ENCODE data around the gene CENPU. TPM values are rescaled to one million over a fixed set of nuclear protein-coding genes. Genes with fewer than 3 reads are reported as not detected.

The CENPU gene
- total RNA-seq, 1 experiment from 2014 or later = 31.3 TPM

DNA sequence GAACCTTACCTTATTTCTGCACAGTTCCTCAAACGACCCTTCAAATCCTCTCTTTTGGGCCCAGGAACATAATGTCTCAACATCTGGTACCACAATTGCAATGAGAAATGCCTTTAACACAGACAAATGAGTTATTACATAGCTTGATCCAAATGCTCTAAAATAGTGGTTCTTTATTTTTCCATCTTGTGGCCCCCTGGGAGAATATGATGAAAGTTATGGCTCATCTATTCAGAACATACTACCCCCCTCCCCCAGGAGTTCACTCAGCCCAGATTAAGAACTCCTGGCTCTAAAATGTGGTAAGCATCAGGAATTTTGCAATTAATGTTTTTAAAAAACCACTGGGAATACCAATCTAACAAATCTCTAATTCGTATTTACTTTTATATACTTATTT, 23.9 kb upstream of the CENPU start:
- no peaks in the 10 kb centered on the region for H3K9me2 ChIP-seq (replicated peaks; ENCODE audit: insufficient read depth, low read length)
- no peaks in the 10 kb centered on the region for H4K20me1 ChIP-seq (ENCODE audit: insufficient read depth, low read depth, low read length)
- H3K27me3 ChIP-seq (ENCODE audit: low read length) = no peaks in the 10 kb centered on the region
- no peak overlapping the region for H3K27ac ChIP-seq (ENCODE audit: low read length)
- no peak overlapping the region for H3K4me3 ChIP-seq (ENCODE audit: low read length)
- no peak overlapping the region for H3K4me2 ChIP-seq (ENCODE audit: low read depth, low read length, poor library complexity, severe bottlenecking)
- H3K9ac ChIP-seq (ENCODE audit: low read length) = no peak overlapping the region
- H3K9me3 ChIP-seq (ENCODE audit: low read length) = no peaks in the 10 kb centered on the region
- no peaks in the 10 kb centered on the region for H3K36me3 ChIP-seq (ENCODE audit: insufficient read depth, low read length)
- H3K79me2 ChIP-seq (ENCODE audit: low read length) = no peaks in the 10 kb centered on the region
- no peak overlapping the region for H2AFZ ChIP-seq (ENCODE audit: low read length)
- H3K4me1 ChIP-seq (ENCODE audit: low read length) = no peaks in the 10 kb centered on the region
- no peak for DNase-seq

DNA sequence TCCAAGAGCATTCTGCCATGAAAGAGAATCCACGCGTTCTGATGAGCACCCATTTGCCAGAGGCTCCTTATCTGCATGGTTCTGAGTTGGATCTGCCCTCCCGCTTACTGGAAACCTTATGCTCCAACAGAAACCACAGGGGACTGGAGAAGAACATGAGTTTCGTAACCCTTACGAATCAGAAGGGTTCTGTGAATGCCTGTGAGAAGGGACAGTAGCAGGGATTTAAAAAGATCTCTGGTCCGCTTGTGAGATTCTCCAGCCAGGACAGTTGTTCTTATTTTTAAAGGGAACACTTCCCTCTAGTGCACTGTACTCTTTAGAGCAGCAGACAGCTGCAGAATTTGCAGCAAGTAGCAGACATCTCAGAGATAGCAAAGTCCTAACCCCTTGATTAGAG, 22.5 kb upstream of the CENPU start:
- Histone ChIP-seq H3K9me3 (ENCODE audit: low read length) (no peaks in the 10 kb centered on the region), H3K36me3 (ENCODE audit: insufficient read depth, low read length) (no peaks in the 10 kb centered on the region), H3K4me3 (ENCODE audit: low read length) (no peak overlapping the region), H2AFZ (ENCODE audit: low read length) (no peak overlapping the region), H3K79me2 (ENCODE audit: low read length) (no peaks in the 10 kb centered on the region), H3K9ac (ENCODE audit: low read length) (no peak overlapping the region), H3K4me2 (ENCODE audit: low read depth, low read length, poor library complexity, severe bottlenecking) (no peak overlapping the region), H3K4me1 (ENCODE audit: low read length) (no peaks in the 10 kb centered on the region), H3K27ac (ENCODE audit: low read length) (no peak overlapping the region), H3K27me3 (ENCODE audit: low read length) (no peaks in the 10 kb centered on the region), H3K9me2 (replicated peaks; ENCODE audit: insufficient read depth, low read length) (no peaks in the 10 kb centered on the region), H4K20me1 (ENCODE audit: insufficient read depth, low read depth, low read length) (no peaks in the 10 kb centered on the region)
- no peak for DNase-seq

- no peaks in the 10 kb centered on the region for H3K27me3 ChIP-seq (ENCODE audit: low read length)
- H3K4me2 ChIP-seq (ENCODE audit: low read depth, low read length, poor library complexity, severe bottlenecking) = no peak overlapping the region
- no peak overlapping the region for H3K4me3 ChIP-seq (ENCODE audit: low read length)
- no peaks in the 10 kb centered on the region for H3K79me2 ChIP-seq (ENCODE audit: low read length)
- H4K20me1 ChIP-seq (ENCODE audit: insufficient read depth, low read depth, low read length) = no peaks in the 10 kb centered on the region
- no peak for DNase-seq
- H3K4me1 ChIP-seq (ENCODE audit: low read length) = no peaks in the 10 kb centered on the region
- no peak overlapping the region for H3K9ac ChIP-seq (ENCODE audit: low read length)
- no peaks in the 10 kb centered on the region for H3K9me3 ChIP-seq (ENCODE audit: low read length)
- H2AFZ ChIP-seq (ENCODE audit: low read length) = no peak overlapping the region
- H3K36me3 ChIP-seq (ENCODE audit: insufficient read depth, low read length) = no peaks in the 10 kb centered on the region
- H3K9me2 ChIP-seq (replicated peaks; ENCODE audit: insufficient read depth, low read length) = no peaks in the 10 kb centered on the region
- no peak overlapping the region for H3K27ac ChIP-seq (ENCODE audit: low read length)
These were observed 21.4 kb upstream of the CENPU start for GRCh38 chr4:184755278-184755677.

- Histone ChIP-seq H3K36me3 (ENCODE audit: insufficient read depth, low read length) (no peaks in the 10 kb centered on the region), H3K27me3 (ENCODE audit: low read length) (no peaks in the 10 kb centered on the region), H3K9me3 (ENCODE audit: low read length) (no peaks in the 10 kb centered on the region), H3K9me2 (replicated peaks; ENCODE audit: insufficient read depth, low read length) (no peaks in the 10 kb centered on the region), H3K79me2 (ENCODE audit: low read length) (no peaks in the 10 kb centered on the region), H3K27ac (ENCODE audit: low read length) (no peak overlapping the region), H3K4me3 (ENCODE audit: low read length) (no peak overlapping the region), H4K20me1 (ENCODE audit: insufficient read depth, low read depth, low read length) (no peaks in the 10 kb centered on the region), H3K4me1 (ENCODE audit: low read length) (no peaks in the 10 kb centered on the region), H3K9ac (ENCODE audit: low read length) (no peak overlapping the region), H3K4me2 (ENCODE audit: low read depth, low read length, poor library complexity, severe bottlenecking) (no peak overlapping the region), H2AFZ (ENCODE audit: low read length) (no peak overlapping the region)
- DNase-seq = no peak
These were observed 18.8 kb upstream of the CENPU start for GRCh38 chr4:184752496-184753275.

GRCh38 chr4:184751585-184751956, 17.7 kb upstream of the CENPU start:
- Histone ChIP-seq H3K9me2 (replicated peaks; ENCODE audit: insufficient read depth, low read length) (no peaks in the 10 kb centered on the region), H3K4me2 (ENCODE audit: low read depth, low read length, poor library complexity, severe bottlenecking) (no peak overlapping the region), H3K4me3 (ENCODE audit: low read length) (no peak overlapping the region), H3K36me3 (ENCODE audit: insufficient read depth, low read length) (no peaks in the 10 kb centered on the region), H3K79me2 (ENCODE audit: low read length) (no peaks in the 10 kb centered on the region), H3K27me3 (ENCODE audit: low read length) (no peaks in the 10 kb centered on the region), H3K9ac (ENCODE audit: low read length) (no peak overlapping the region), H3K9me3 (ENCODE audit: low read length) (no peaks in the 10 kb centered on the region), H2AFZ (ENCODE audit: low read length) (no peak overlapping the region), H3K4me1 (ENCODE audit: low read length) (no peaks in the 10 kb centered on the region), H3K27ac (ENCODE audit: low read length) (no peak overlapping the region), H4K20me1 (ENCODE audit: insufficient read depth, low read depth, low read length) (no peaks in the 10 kb centered on the region)
- DNase-seq = no peak

DNA sequence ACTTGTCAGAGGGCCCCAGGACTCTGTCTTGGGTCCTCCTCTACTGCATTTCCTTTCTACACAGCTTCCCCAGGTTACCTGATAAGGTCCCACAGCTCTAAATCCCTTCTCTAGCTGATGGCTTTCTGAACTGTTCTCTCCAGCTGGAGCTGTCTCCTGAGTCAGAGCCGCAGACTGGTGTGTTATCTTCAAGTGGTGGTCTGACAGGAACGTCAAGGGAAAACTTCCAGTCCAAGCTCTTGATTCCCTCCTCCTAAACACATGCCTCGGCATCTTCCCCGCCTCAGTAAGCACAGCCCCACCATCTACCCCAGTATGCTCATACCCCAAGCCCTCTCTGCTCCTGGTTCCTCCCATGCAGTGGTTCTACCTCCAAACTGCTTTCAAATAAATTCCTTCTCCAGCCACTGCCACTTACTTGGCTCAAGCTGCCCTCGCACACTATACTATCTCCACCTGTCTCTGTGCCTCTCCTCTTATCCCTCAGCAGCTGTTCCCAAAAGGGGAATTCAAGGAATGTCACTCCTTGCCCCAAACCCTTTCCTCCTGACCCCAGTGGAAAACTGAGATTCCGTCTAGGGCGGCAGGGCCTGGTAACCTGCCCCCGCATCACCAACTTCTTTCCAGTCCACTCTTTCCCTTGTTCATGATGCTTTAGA, 17.2 kb upstream of the CENPU start:
- Histone ChIP-seq H3K4me2 (ENCODE audit: low read depth, low read length, poor library complexity, severe bottlenecking) (no peak overlapping the region), H3K9me3 (ENCODE audit: low read length) (no peaks in the 10 kb centered on the region), H3K27ac (ENCODE audit: low read length) (no peak overlapping the region), H3K79me2 (ENCODE audit: low read length) (no peaks in the 10 kb centered on the region), H3K4me1 (ENCODE audit: low read length) (peaks cover under 1% of the 10 kb centered on the region; the same call in 1 of the 2 replicates), H3K9ac (ENCODE audit: low read length) (no peak overlapping the region), H3K27me3 (ENCODE audit: low read length) (no peaks in the 10 kb centered on the region), H3K36me3 (ENCODE audit: insufficient read depth, low read length) (no peaks in the 10 kb centered on the region), H3K9me2 (replicated peaks; ENCODE audit: insufficient read depth, low read length) (no peaks in the 10 kb centered on the region), H2AFZ (ENCODE audit: low read length) (no peak overlapping the region), H4K20me1 (ENCODE audit: insufficient read depth, low read depth, low read length) (no peaks in the 10 kb centered on the region), H3K4me3 (ENCODE audit: low read length) (no peak overlapping the region)
- DNase-seq = no peak

DNA sequence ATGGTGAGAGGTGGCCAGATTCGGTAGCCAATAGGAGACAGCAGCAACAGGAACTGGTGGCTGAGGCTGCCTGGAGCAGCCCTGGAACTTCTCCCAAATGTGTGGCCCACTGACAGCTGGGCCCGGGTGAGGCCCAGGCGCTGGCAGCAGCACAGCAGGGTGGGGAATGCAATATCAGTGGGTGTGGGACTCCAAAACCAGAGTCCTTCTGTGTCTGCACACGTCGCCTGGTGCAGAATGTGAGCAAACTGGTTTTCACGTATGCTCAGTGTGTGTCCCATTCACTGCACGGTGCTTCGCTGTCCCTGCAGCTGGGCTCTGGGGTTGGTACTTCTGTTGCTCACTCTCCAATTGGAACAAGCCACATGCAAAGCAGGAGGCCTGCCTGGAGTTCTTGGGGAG, 14.4 kb upstream of the CENPU start:
- H3K9me2 ChIP-seq (replicated peaks; ENCODE audit: insufficient read depth, low read length) = no peaks in the 10 kb centered on the region
- H3K27ac ChIP-seq (ENCODE audit: low read length) = no peak overlapping the region
- no peaks in the 10 kb centered on the region for H3K27me3 ChIP-seq (ENCODE audit: low read length)
- peaks cover 3% of the 10 kb centered on the region; the same call in 1 of the 2 replicates for H3K4me1 ChIP-seq (ENCODE audit: low read length)
- DNase-seq = no peak
- no peaks in the 10 kb centered on the region for H3K9me3 ChIP-seq (ENCODE audit: low read length)
- no peak overlapping the region for H3K9ac ChIP-seq (ENCODE audit: low read length)
- H3K36me3 ChIP-seq (ENCODE audit: insufficient read depth, low read length) = no peaks in the 10 kb centered on the region
- no peaks in the 10 kb centered on the region for H3K79me2 ChIP-seq (ENCODE audit: low read length)
- H4K20me1 ChIP-seq (ENCODE audit: insufficient read depth, low read depth, low read length) = no peaks in the 10 kb centered on the region
- H3K4me3 ChIP-seq (ENCODE audit: low read length) = no peak overlapping the region
- no peak overlapping the region for H3K4me2 ChIP-seq (ENCODE audit: low read depth, low read length, poor library complexity, severe bottlenecking)
- H2AFZ ChIP-seq (ENCODE audit: low read length) = no peak overlapping the region

GRCh38 chr4:184747034-184747830, 13.3 kb upstream of the CENPU start:
- Histone ChIP-seq H3K9me2 (replicated peaks; ENCODE audit: insufficient read depth, low read length) (no peaks in the 10 kb centered on the region), H2AFZ (ENCODE audit: low read length) (no peak overlapping the region), H4K20me1 (ENCODE audit: insufficient read depth, low read depth, low read length) (no peaks in the 10 kb centered on the region), H3K4me3 (ENCODE audit: low read length) (no peak overlapping the region), H3K4me1 (ENCODE audit: low read length) (peaks cover 3% of the 10 kb centered on the region; the same call in 1 of the 2 replicates), H3K36me3 (ENCODE audit: insufficient read depth, low read length) (no peaks in the 10 kb centered on the region), H3K27ac (ENCODE audit: low read length) (no peak overlapping the region), H3K9me3 (ENCODE audit: low read length) (no peaks in the 10 kb centered on the region), H3K27me3 (ENCODE audit: low read length) (no peaks in the 10 kb centered on the region), H3K4me2 (ENCODE audit: low read depth, low read length, poor library complexity, severe bottlenecking) (no peak overlapping the region), H3K79me2 (ENCODE audit: low read length) (no peaks in the 10 kb centered on the region), H3K9ac (ENCODE audit: low read length) (no peak overlapping the region)
- no peak for DNase-seq

Data from Karpas-422 (cell line).